Measurements from ENCODE around the gene POLR1E. TPM values are rescaled to one million over a fixed set of nuclear protein-coding genes. Genes with fewer than 3 reads are reported as not detected.

Gene POLR1E
- total RNA-seq, 1 donor: 36.6 TPM

GRCh38 chr9:37451628-37452027 lies 34.1 kb upstream of the POLR1E start:
- no peak for TF ChIP-seq CTCF (IDR thresholded peaks at IDR 0.05; ENCODE audit: insufficient read depth, low read length)
- H3K4me3 ChIP-seq (ENCODE audit: low read depth, low read length): no peak overlapping the region

DNA sequence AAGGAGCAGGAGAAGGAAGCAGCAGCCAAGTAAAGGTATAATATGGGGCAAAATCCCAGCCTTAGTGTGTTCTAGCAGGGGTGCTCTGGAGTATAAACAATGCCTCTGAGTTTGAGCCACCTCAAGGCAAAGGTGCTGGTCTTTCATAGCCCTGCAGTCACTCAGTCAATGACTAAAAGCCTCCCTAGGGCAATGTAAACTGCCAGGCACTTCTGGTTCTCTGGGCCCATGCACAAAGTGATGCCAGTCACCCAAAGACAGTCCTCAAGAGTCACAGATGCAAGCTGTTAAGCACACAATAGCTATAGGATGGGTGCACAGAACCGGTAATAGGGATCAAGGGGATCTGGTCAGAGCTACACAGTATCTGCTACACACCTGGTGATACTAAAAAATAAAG lies 33.1 kb upstream of the POLR1E start:
- DNase-seq (ENCODE audit: low read depth): no peak
- H3K4me3 ChIP-seq (ENCODE audit: low read depth, low read length): no peak overlapping the region
- no peak for TF ChIP-seq CTCF (IDR thresholded peaks at IDR 0.05; ENCODE audit: insufficient read depth, low read length)

More at GRCh38 chr9:37451628-37452027, 34.1 kb upstream of the POLR1E start:
- no peak for DNase-seq (ENCODE audit: low read depth)

- no peak for TF ChIP-seq CTCF (IDR thresholded peaks at IDR 0.05; ENCODE audit: insufficient read depth, low read length)
- no peak overlapping the region for H3K4me3 ChIP-seq (ENCODE audit: low read depth, low read length)
- no peak for DNase-seq (ENCODE audit: low read depth)
These were observed 31.9 kb upstream of the POLR1E start for GRCh38 chr9:37453827-37454226.

- peak; percentile 11 for DNase-seq (ENCODE audit: low read depth)
- TF ChIP-seq CTCF (IDR thresholded peaks at IDR 0.05; ENCODE audit: insufficient read depth, low read length): no peak
- no peak overlapping the region for H3K4me3 ChIP-seq (ENCODE audit: low read depth, low read length)
These were observed 31.5 kb upstream of the POLR1E start for GRCh38 chr9:37454238-37454637.

- TF ChIP-seq CTCF (IDR thresholded peaks at IDR 0.05; ENCODE audit: insufficient read depth, low read length): no peak
- H3K4me3 ChIP-seq (ENCODE audit: low read depth, low read length): no peak overlapping the region
- DNase-seq (ENCODE audit: low read depth): no peak
These were observed 29.7 kb upstream of the POLR1E start for GRCh38 chr9:37455884-37456647.

GRCh38 chr9:37456817-37457216 lies 28.9 kb upstream of the POLR1E start:
- TF ChIP-seq CTCF (IDR thresholded peaks at IDR 0.05; ENCODE audit: insufficient read depth, low read length): no peak

DNA sequence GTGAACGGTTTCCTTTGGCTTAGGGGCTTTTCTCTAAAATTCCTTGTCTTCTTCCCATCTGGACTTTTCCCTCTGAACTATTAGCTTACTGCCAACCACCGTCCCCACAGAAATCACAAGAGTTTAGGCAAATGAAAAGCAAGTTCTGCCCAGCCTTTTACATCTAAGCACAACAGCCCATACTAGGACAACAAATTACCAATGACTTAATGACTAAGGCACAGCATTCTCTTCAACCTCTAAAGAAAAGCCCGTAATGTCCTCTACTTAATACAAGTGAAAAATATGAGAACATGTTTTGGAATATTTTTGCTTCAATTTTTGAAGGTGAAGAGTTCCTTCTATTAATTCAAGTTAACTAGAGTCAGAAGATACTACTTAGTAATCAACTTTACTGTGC lies 21.7 kb upstream of the POLR1E start:
- TF ChIP-seq CTCF (IDR thresholded peaks at IDR 0.05; ENCODE audit: insufficient read depth, low read length): no peak
- peak; percentile 16 for DNase-seq (ENCODE audit: low read depth)
- H3K4me3 ChIP-seq (ENCODE audit: low read depth, low read length): peak overlapping the region; percentile 98

More at GRCh38 chr9:37456817-37457216, 28.9 kb upstream of the POLR1E start:
- no peak overlapping the region for H3K4me3 ChIP-seq (ENCODE audit: low read depth, low read length)
- no peak for DNase-seq (ENCODE audit: low read depth)
